K562 (cell line): ENCODE data around the gene MMRN2. TPM values are rescaled to one million over a fixed set of nuclear protein-coding genes. Genes with fewer than 3 reads are reported as not detected.

Experiments
- ATAC-seq: fragments of 200-7000 bp; cut with Tn5 transposase; 3 replicates; pipeline ENCODE4 v1.9.1; 2020; ENCODE audit warnings: moderate library complexity
- BruUV-seq: library from RNA; stranded (reverse); fragments of 400-500 nt; replicated peaks from 2 replicates; lab custom pipeline; 2021; lab: Mats Ljungman, UMichigan
- CTCF ChIA-PET: fragments of 300-600 bp; formaldehyde crosslinking; extraction: SDS; loops from one replicate; lab custom pipeline; 2021; ENCODE audit warnings: low intra/inter-chr PET ratio; lab: Yijun Ruan, JAX
- POLR2A ChIA-PET: fragments of 300-600, 350-650 bp; sonication (Branson Sonifier 250); formaldehyde crosslinking; extraction: SDS; loops from one replicate; lab custom pipeline; 2021; ENCODE audit warnings: antibody characterized with exemption, inconsistent platforms; lab: Yijun Ruan, JAX
- DNase-seq, 4 experiments: peaks; one replicate each; pipeline versions ENCODE4 v3.0.0 to v3.0.0-alpha.2; 2011 to 2018; ENCODE audit warnings: low spot score in 3 of 4, mixed read lengths in 3 of 4; ENCODE audit errors: extremely low read depth in 1 of 4
- FAIRE-seq: peaks from 2 replicates; lab custom pipeline; 2011; peaks lifted over from hg19 to GRCh38; lab: Jason Lieb, UNC
- H2AFZ ChIP-seq: 2 replicates; pipeline ENCODE4 v1.6.0; 2011; ENCODE audit warnings: low read depth, low read length, control low read depth, inconsistent platforms
- H3K27ac ChIP-seq: fragments of 200-600 bp; 3 replicates; pipeline ENCODE4 v1.8.0; 2011; ENCODE audit warnings: low read depth, mild to moderate bottlenecking, control low read depth, inconsistent platforms, low read length, moderate library complexity, mixed read lengths; ENCODE audit errors: extremely low read depth
- H3K27me3 ChIP-seq, 2 experiments: fragments of 300-600 bp in 1 of 2; 2 replicates in 1 of 2; 3 replicates in 1 of 2; pipeline versions ENCODE4 v1.6.0 to v1.8.0; 2011; ENCODE audit warnings: inconsistent platforms in 2 of 2, low read length in 2 of 2, mild to moderate bottlenecking in 1 of 2, mixed read lengths in 1 of 2, moderate library complexity in 1 of 2; ENCODE audit not compliant: control insufficient read depth in 2 of 2, insufficient read depth in 2 of 2
- H3K36me3 ChIP-seq: fragments of 300-600 bp; 3 replicates; pipeline ENCODE4 v1.8.0; 2011; ENCODE audit warnings: mild to moderate bottlenecking, low read length, inconsistent platforms; ENCODE audit not compliant: control insufficient read depth, insufficient read depth
- H3K4me1 ChIP-seq, 2 experiments: fragments of 200-600 bp in 1 of 2; replicated peaks in 1 of 2; 2 replicates in 1 of 2; 3 replicates in 1 of 2; pipeline versions ENCODE4 v1.5.1 to v1.8.0; 2011; ENCODE audit warnings: inconsistent platforms in 2 of 2, low read length in 2 of 2, mild to moderate bottlenecking in 1 of 2, mixed read lengths in 1 of 2, moderate library complexity in 1 of 2; ENCODE audit not compliant: control insufficient read depth in 2 of 2, insufficient read depth in 2 of 2
- H3K4me2 ChIP-seq: 2 replicates; pipeline ENCODE4 v1.6.1; 2011; ENCODE audit warnings: low read length, control low read depth, inconsistent platforms, mixed read lengths; ENCODE audit not compliant: insufficient read depth
- H3K4me3 ChIP-seq: fragments of 200-600 bp; sonication (generic), shearing (Covaris generic); 2 replicates; pipeline ENCODE4 v1.5.1; 2016; ENCODE audit warnings: control low read depth, inconsistent platforms
- H3K79me2 ChIP-seq: fragments of 200-600 bp; 3 replicates; pipeline ENCODE4 v1.8.0; 2011; ENCODE audit warnings: low read length, inconsistent platforms; ENCODE audit not compliant: control insufficient read depth, insufficient read depth
- H3K9ac ChIP-seq, 2 experiments: 2 replicates each; pipeline versions ENCODE4 v1.6.0 to v1.6.1; 2011; ENCODE audit warnings: low read depth in 2 of 2, low read length in 2 of 2, control low read depth in 1 of 2, inconsistent platforms in 1 of 2, mild to moderate bottlenecking in 1 of 2, mixed read lengths in 1 of 2; ENCODE audit not compliant: insufficient read depth in 1 of 2
- H3K9me1 ChIP-seq: one replicate; pipeline ENCODE4 v1.6.0; 2011; ENCODE audit warnings: inconsistent platforms, mild to moderate bottlenecking, low read length, moderate library complexity; ENCODE audit not compliant: control insufficient read depth, insufficient read depth
- H3K9me3 ChIP-seq: replicated peaks from 2 replicates; pipeline ENCODE4 v1.5.1; 2011; ENCODE audit warnings: low read depth, low read length, inconsistent platforms; ENCODE audit not compliant: control insufficient read depth, insufficient read depth
- H4K20me1 ChIP-seq: replicated peaks from 2 replicates; pipeline ENCODE4 v1.6.1; 2011; ENCODE audit warnings: low read length, inconsistent platforms, mixed read lengths; ENCODE audit not compliant: control insufficient read depth, insufficient read depth
- C11orf30 ChIP-seq: fragments of 450-650 bp; IDR thresholded peaks from 2 replicates; pipeline ENCODE4 v1.6.1; 2016; ENCODE audit warnings: low read depth, mild to moderate bottlenecking
- CREB1 ChIP-seq, 2 experiments: sonication (generic) in 1 of 2; formaldehyde crosslinking in 1 of 2; IDR thresholded peaks; 2 replicates each; pipeline versions ENCODE4 v1.6.1 to v1.8.0; 2012 to 2022; ENCODE audit warnings: inconsistent platforms in 1 of 2, mild to moderate bottlenecking in 1 of 2, missing genetic modification reagents in 1 of 2, moderate library complexity in 1 of 2
- DPF2 ChIP-seq: fragments of 450-650 bp; IDR thresholded peaks from 2 replicates; pipeline ENCODE4 v1.6.1; 2016
- EP300 ChIP-seq: IDR thresholded peaks from 2 replicates; pipeline ENCODE4 v1.6.1; 2012; ENCODE audit warnings: low read length, improper control_type of control experiment
- MTF1 ChIP-seq: fragments of 250-450 bp; sonication (Bioruptor Pico); IDR thresholded peaks from 2 replicates; pipeline ENCODE4 v1.9.0; 2021; ENCODE audit warnings: moderate library complexity, mild to moderate bottlenecking, inconsistent platforms, borderline replicate concordance
- TAF15 ChIP-seq: fragments of 200-400 bp; formaldehyde crosslinking; IDR thresholded peaks from 2 replicates; pipeline ENCODE4 v1.6.1; 2017; ENCODE audit warnings: mild to moderate bottlenecking, low read depth, low read length, moderate library complexity
- ZNF197 ChIP-seq: fragments of 200-800 bp; sonication (Bioruptor generic); IDR thresholded peaks from 2 replicates; pipeline ENCODE4 v1.6.1; 2016; ENCODE audit warnings: low read depth, missing genetic modification characterization, missing compliant biosample characterization
- ZNF717 ChIP-seq: fragments of 250-450 bp; sonication (Bioruptor Pico); IDR thresholded peaks from 2 replicates; pipeline ENCODE4 v1.5.0; 2021
- ZNF830 ChIP-seq: fragments of 250-450 bp; sonication (Bioruptor Pico); IDR thresholded peaks from 2 replicates; pipeline ENCODE4 v1.5.0; 2021; ENCODE audit warnings: mild to moderate bottlenecking
- ZSCAN32 ChIP-seq: fragments of 450-650 bp; formaldehyde crosslinking; IDR thresholded peaks from 2 replicates; pipeline ENCODE4 v1.4.0; 2020; ENCODE audit warnings: mild to moderate bottlenecking, moderate library complexity
- WGBS: fragments of 100-300 bp; shearing (Covaris generic); methylation state at CpG from one replicate; pipeline ENCODE4 v1.1.6; 2016; ENCODE audit warnings: low coverage, mixed read lengths; ENCODE audit not compliant: insufficient coverage; ENCODE audit errors: missing lambda C conversion rate; 5-methylcytosine and 5-hydroxymethylcytosine counted together
- in situ Hi-C: fragments of 300-500 bp; cut with MboI; formaldehyde crosslinking; loops from 4 replicates; pipeline ENCODE4 v1.15.0; 2018; ENCODE audit warnings: inconsistent platforms, mixed read lengths
- intact Hi-C: fragments of 100-400 bp; cut with micrococcal nuclease; formaldehyde crosslinking; loops from 2 replicates; pipeline ENCODE4 v1.14.2; 2022
- polyA plus RNA-seq, 8 experiments: library from polyadenylated mRNA; depleted of rRNA in 4 of 8; stranded (reverse) in 5 of 8; unstranded in 3 of 8; fragments of >200 nt; fragmentation: Nextera tagmentation in 2 of 8; fragmentation: Illumina TruSeq in 1 of 8; extraction: Ambion mirVana in 2 of 8; extraction: Trizol in 1 of 8; gene quantifications; 2 replicates each; pipeline versions ENCODE4 v1.2.1 to v1.2.3, GENCODE V29; 2011 to 2014; ENCODE audit warnings: inconsistent platforms in 1 of 8, missing spikeins in 1 of 8
- total RNA-seq, 7 experiments: library from RNA; depleted of rRNA in 6 of 7; stranded (reverse); fragments of >200 nt in 6 of 7; fragmentation: Illumina TruSeq in 2 of 7; extraction: Trizol in 2 of 7; gene quantifications; 2 replicates each; pipeline versions ENCODE4 v1.2.1 to v1.2.3, GENCODE V29; 2011 to 2021; ENCODE audit warnings: low replicate concordance in 1 of 7
- TF ChIP-seq, protein P1 (sequence below): sonication (generic); formaldehyde crosslinking; IDR thresholded peaks from 2 replicates; pipeline ENCODE4 v1.9.0; 2022; ENCODE audit warnings: mild to moderate bottlenecking, missing genetic modification reagents
- TF ChIP-seq, protein P2 (sequence below), 3 experiments: fragments of 200-800 bp in 1 of 3; sonication (Bioruptor generic) in 1 of 3; sonication (generic) in 1 of 3; formaldehyde crosslinking in 1 of 3; IDR thresholded peaks; 2 replicates each; pipeline versions ENCODE4 v1.6.1 to v1.8.0; 2016 to 2022; ENCODE audit warnings: mild to moderate bottlenecking in 2 of 3, missing compliant biosample characterization in 2 of 3, missing genetic modification characterization in 2 of 3, missing genetic modification reagents in 1 of 3
- TF ChIP-seq, protein P3 (sequence below): fragments of 450-650 bp; IDR thresholded peaks from 2 replicates; pipeline ENCODE4 v1.6.1; 2016

Gene MMRN2
- total and polyA plus RNA-seq, 9 of the 15 experiments (the other 6 are each of a cell fraction or from before 2014, with no cell fraction given): 0.07 to 2.0 (median 1.2) TPM

DNA sequence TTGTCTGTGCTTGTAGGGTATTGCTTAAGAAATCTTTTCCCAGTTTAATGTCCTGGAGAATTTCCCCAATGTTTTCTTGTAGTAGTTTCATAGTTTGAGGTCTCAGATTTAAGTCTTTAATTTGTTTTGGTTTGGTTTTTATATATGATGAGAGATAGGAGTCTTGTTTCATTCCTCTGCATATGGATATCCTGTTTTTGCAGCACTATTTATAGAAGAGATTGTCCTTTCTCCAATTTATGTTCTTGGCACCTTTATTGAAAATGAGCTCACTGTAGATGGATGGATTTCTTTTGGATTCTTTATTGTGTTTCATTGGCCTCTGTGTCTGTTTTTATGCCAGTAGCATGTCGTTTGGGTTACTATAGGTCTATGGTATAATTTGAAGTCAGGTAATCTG lies 31.1 kb upstream of the MMRN2 start:
- Histone ChIP-seq H3K4me2 (no peak overlapping the region), H2AFZ (no peak overlapping the region), H4K20me1 (no peaks in the 10 kb centered on the region), H3K4me3 (no peak overlapping the region), H3K9me3 (no peaks in the 10 kb centered on the region), H3K27me3 (no peaks in the 10 kb centered on the region), H3K9me1 (no peaks in the 10 kb centered on the region), H3K9ac (no peak overlapping the region), H3K27ac (no peak overlapping the region), H3K4me1 (no peaks in the 10 kb centered on the region), H3K36me3 (no peaks in the 10 kb centered on the region), H3K79me2 (no peaks in the 10 kb centered on the region)
- in situ Hi-C loops (no loop called here), intact Hi-C loops (no loop called here)
- no TSS peak for BruUV-seq
- no peak for TF ChIP-seq ZNF830 (CRISPR knock-in tag)
- no peak for TF ChIP-seq TAF15
- TF ChIP-seq, protein P1, sequence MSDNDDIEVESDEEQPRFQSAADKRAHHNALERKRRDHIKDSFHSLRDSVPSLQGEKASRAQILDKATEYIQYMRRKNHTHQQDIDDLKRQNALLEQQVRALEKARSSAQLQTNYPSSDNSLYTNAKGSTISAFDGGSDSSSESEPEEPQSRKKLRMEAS (CRISPR knock-in tag): no peak
- TF ChIP-seq, protein P2, sequence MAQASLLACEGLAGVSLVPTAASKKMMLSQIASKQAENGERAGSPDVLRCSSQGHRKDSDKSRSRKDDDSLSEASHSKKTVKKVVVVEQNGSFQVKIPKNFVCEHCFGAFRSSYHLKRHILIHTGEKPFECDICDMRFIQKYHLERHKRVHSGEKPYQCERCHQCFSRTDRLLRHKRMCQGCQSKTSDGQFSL (CRISPR knock-in tag; IDR thresholded peaks at IDR 0.05): no peak
- TF ChIP-seq, protein P2 (tag; IDR thresholded peaks at IDR 0.05): no peak
- TF ChIP-seq DPF2: no peak
- no peak for TF ChIP-seq ZNF717 (CRISPR knock-in tag)
- no peak for TF ChIP-seq C11orf30
- TF ChIP-seq, protein P3, sequence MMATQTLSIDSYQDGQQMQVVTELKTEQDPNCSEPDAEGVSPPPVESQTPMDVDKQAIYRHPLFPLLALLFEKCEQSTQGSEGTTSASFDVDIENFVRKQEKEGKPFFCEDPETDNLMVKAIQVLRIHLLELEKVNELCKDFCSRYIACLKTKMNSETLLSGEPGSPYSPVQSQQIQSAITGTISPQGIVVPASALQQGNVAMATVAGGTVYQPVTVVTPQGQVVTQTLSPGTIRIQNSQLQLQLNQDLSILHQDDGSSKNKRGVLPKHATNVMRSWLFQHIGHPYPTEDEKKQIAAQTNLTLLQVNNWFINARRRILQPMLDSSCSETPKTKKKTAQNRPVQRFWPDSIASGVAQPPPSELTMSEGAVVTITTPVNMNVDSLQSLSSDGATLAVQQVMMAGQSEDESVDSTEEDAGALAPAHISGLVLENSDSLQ: no peak
- TF ChIP-seq ZNF197 (CRISPR knock-in tag): no peak
- no peak for TF ChIP-seq EP300
- TF ChIP-seq ZSCAN32: no peak
- no peak for TF ChIP-seq CREB1 (IDR thresholded peaks at IDR 0.05)
- no peak for TF ChIP-seq CREB1 (CRISPR knock-in tag; IDR thresholded peaks at IDR 0.05)
- no peak for TF ChIP-seq MTF1
- no peak for FAIRE-seq
- WGBS: 10% methylated on average over 1 of the region's 1 CpG
- ChIA-PET POLR2A (no interaction called here), CTCF (no interaction called here)
- no peak for DNase-seq
- no peak for ATAC-seq
